GM12878 (cell line): ENCODE measurements around the gene SPAAR. TPM values are rescaled to one million over a fixed set of nuclear protein-coding genes. Genes with fewer than 3 reads are reported as not detected.

Experiments
- ATAC-seq: fragments of 200-7000 bp; cut with Tn5 transposase; 3 replicates; pipeline ENCODE4 v1.9.1; 2020; ENCODE audit warnings: mild to moderate bottlenecking, moderate library complexity
- BruUV-seq: library from RNA; stranded (reverse); fragments of 400-500 nt; replicated peaks from 2 replicates; lab custom pipeline; 2021; lab: Mats Ljungman, UMichigan
- CTCF ChIA-PET: fragments of 300-600 bp; sonication (Branson Sonifier 250); formaldehyde crosslinking; extraction: SDS; loops from one replicate; lab custom pipeline; 2021; ENCODE audit warnings: inconsistent platforms; lab: Yijun Ruan, JAX
- POLR2A ChIA-PET: fragments of 350-600 bp; formaldehyde crosslinking; extraction: SDS; loops from one replicate; lab custom pipeline; 2021; ENCODE audit warnings: inconsistent platforms; lab: Charles Lee
- RAD21 ChIA-PET: fragments of 300-600 bp; sonication (Branson Sonifier 250); formaldehyde crosslinking; loops from one replicate; lab custom pipeline; 2023; ENCODE audit warnings: antibody characterized with exemption; ENCODE audit not compliant: unreplicated experiment; lab: Charles Lee
- SMC1A ChIA-PET: fragments of 300-600 bp; sonication (Branson Sonifier 250); formaldehyde crosslinking; loops from one replicate; lab custom pipeline; 2023; ENCODE audit not compliant: unreplicated experiment, uncharacterized antibody; lab: Charles Lee
- DNase-seq: peaks from one replicate; pipeline ENCODE4 v3.0.0-alpha.2; 2011; ENCODE audit warnings: low read depth, low spot score
- FAIRE-seq: peaks from 3 replicates; lab custom pipeline; 2011; peaks lifted over from hg19 to GRCh38; lab: Jason Lieb, UNC
- H2AFZ ChIP-seq: 2 replicates; pipeline ENCODE4 v1.6.0; 2011; ENCODE audit warnings: low read depth, low read length, control low read depth; ENCODE audit not compliant: control insufficient read depth
- H3K27ac ChIP-seq: 2 replicates; pipeline ENCODE4 v1.5.1; 2011; ENCODE audit warnings: control low read depth; ENCODE audit not compliant: control insufficient read depth, insufficient read depth
- H3K27me3 ChIP-seq, 2 experiments: replicated peaks in 1 of 2; 2 replicates each; pipeline versions ENCODE4 v1.6.0 to v1.6.1; 2011; ENCODE audit warnings: low read length in 1 of 2; ENCODE audit not compliant: control insufficient read depth in 2 of 2, insufficient read depth in 2 of 2
- H3K36me3 ChIP-seq, 2 experiments: 2 replicates each; pipeline ENCODE4 v1.5.1; 2011; ENCODE audit warnings: low read length in 1 of 2; ENCODE audit not compliant: control insufficient read depth in 2 of 2, insufficient read depth in 2 of 2
- H3K4me1 ChIP-seq: 2 replicates; pipeline ENCODE4 v1.6.1; 2011; ENCODE audit warnings: mild to moderate bottlenecking, low read length, moderate library complexity, mixed read lengths; ENCODE audit not compliant: control insufficient read depth, insufficient read depth
- H3K4me2 ChIP-seq: 2 replicates; pipeline ENCODE4 v1.6.0; 2011; ENCODE audit warnings: control low read depth; ENCODE audit not compliant: control insufficient read depth, insufficient read depth
- H3K4me3 ChIP-seq: fragments of 200-600 bp; sonication (generic); 2 replicates; pipeline ENCODE4 v1.5.1; 2016
- H3K79me2 ChIP-seq: 2 replicates; pipeline ENCODE4 v1.6.0; 2011; ENCODE audit warnings: low read length; ENCODE audit not compliant: control insufficient read depth, insufficient read depth
- H3K9ac ChIP-seq: 2 replicates; pipeline ENCODE4 v1.8.0; 2011; ENCODE audit warnings: low read length, control low read depth, mixed read lengths; ENCODE audit not compliant: control insufficient read depth, insufficient read depth
- H3K9me3 ChIP-seq: replicated peaks from 3 replicates; pipeline ENCODE4 v1.5.1; 2011; ENCODE audit warnings: mild to moderate bottlenecking, low read length; ENCODE audit not compliant: control insufficient read depth, insufficient read depth
- H4K20me1 ChIP-seq: 2 replicates; pipeline ENCODE4 v1.6.0; 2011; ENCODE audit not compliant: control insufficient read depth, insufficient read depth
- CHD4 ChIP-seq: fragments of 200-600 bp; sonication (generic); IDR thresholded peaks from 2 replicates; pipeline ENCODE4 v1.6.1; 2016; ENCODE audit warnings: mild to moderate bottlenecking
- CREM ChIP-seq: IDR thresholded peaks from 2 replicates; pipeline ENCODE4 v1.6.1; 2014; ENCODE audit warnings: antibody characterized with exemption, low read depth
- EZH2 ChIP-seq: IDR thresholded peaks from 2 replicates; pipeline ENCODE4 v1.6.1; 2012; ENCODE audit warnings: low read depth, mild to moderate bottlenecking, control low read depth, inconsistent platforms, low read length, borderline replicate concordance; ENCODE audit not compliant: control insufficient read depth
- GATAD2B ChIP-seq: fragments of 450-650 bp; conservative IDR thresholded peaks from 2 replicates; pipeline ENCODE4 v1.6.1; 2017; ENCODE audit warnings: low read depth, mild to moderate bottlenecking, moderate library complexity
- HDAC6 ChIP-seq: fragments of 200-600 bp; sonication (generic); IDR thresholded peaks from one replicate; pipeline ENCODE4 v1.8.0; 2017; ENCODE audit warnings: antibody characterized with exemption; ENCODE audit not compliant: unreplicated experiment
- NR2C1 ChIP-seq: fragments of 450-650 bp; IDR thresholded peaks from 2 replicates; pipeline ENCODE4 v1.6.1; 2017; ENCODE audit warnings: antibody characterized with exemption, mild to moderate bottlenecking, moderate library complexity
- POLR2AphosphoS5 ChIP-seq: IDR thresholded peaks from 2 replicates; pipeline ENCODE4 v1.6.1; 2011; ENCODE audit warnings: mild to moderate bottlenecking, low read length, inconsistent platforms
- RAD51 ChIP-seq: fragments of 450-650 bp; IDR thresholded peaks from 2 replicates; pipeline ENCODE4 v1.6.1; 2016; ENCODE audit warnings: moderate library complexity, mild to moderate bottlenecking, inconsistent platforms
- RCOR1 ChIP-seq: conservative IDR thresholded peaks from 2 replicates; pipeline ENCODE4 v1.6.1; 2012; ENCODE audit warnings: low read depth, low read length, improper control_type of control experiment
- RELA ChIP-seq: fragments of 450-650 bp; IDR thresholded peaks from 2 replicates; pipeline ENCODE4 v1.8.0; 2014; ENCODE audit warnings: borderline replicate concordance; ENCODE audit not compliant: partially characterized antibody
- WRNIP1 ChIP-seq: IDR thresholded peaks from 2 replicates; pipeline ENCODE4 v1.6.1; 2011; ENCODE audit warnings: low read depth, low read length, improper control_type of control experiment, borderline replicate concordance
- ZNF207 ChIP-seq: fragments of 450-650 bp; IDR thresholded peaks from 2 replicates; pipeline ENCODE4 v1.6.1; 2014; ENCODE audit warnings: antibody characterized with exemption, mild to moderate bottlenecking, borderline replicate concordance
- WGBS: methylation state at CpG from one replicate; pipeline ENCODE4 v1.1.6; 2016; ENCODE audit warnings: low lambda C conversion rate; ENCODE audit not compliant: insufficient replicate concordance, insufficient coverage; ENCODE audit errors: missing lambda C conversion rate; 5-methylcytosine and 5-hydroxymethylcytosine counted together
- in situ Hi-C: fragments of 300-500 bp; cut with MboI; formaldehyde crosslinking; loops from 9 replicates; pipeline ENCODE4 v1.14.3; 2018; ENCODE audit warnings: mixed read lengths
- intact Hi-C: fragments of 100-400 bp; cut with micrococcal nuclease; formaldehyde crosslinking; loops from one replicate; pipeline ENCODE4 v1.14.2; 2022; ENCODE audit not compliant: unreplicated experiment
- polyA plus RNA-seq, 11 experiments: library from polyadenylated mRNA; depleted of rRNA in 4 of 11; unstranded in 6 of 11; stranded (reverse) in 5 of 11; fragments of >200 nt; fragmentation: Nextera tagmentation in 4 of 11; fragmentation: Illumina TruSeq in 1 of 11; extraction: Ambion mirVana in 4 of 11; extraction: Trizol in 1 of 11; gene quantifications; 1 replicate in 1 of 11; 2 replicates in 10 of 11; pipeline versions ENCODE4 v1.2.1 to v1.2.3, GENCODE V29; 2011 to 2016; ENCODE audit warnings: inconsistent platforms in 2 of 11, missing spikeins in 2 of 11, low read depth in 1 of 11
- total RNA-seq, 4 experiments: library from RNA; depleted of rRNA in 3 of 4; stranded (reverse); fragments of >200 nt in 3 of 4; fragmentation: Illumina TruSeq in 1 of 4; extraction: Trizol in 1 of 4; gene quantifications; 2 replicates each; pipeline versions ENCODE4 v1.2.1 to v1.2.3, GENCODE V29; 2013 to 2021
- TF ChIP-seq, protein P1 (sequence below): IDR thresholded peaks from 2 replicates; pipeline ENCODE4 v1.6.1; 2012; ENCODE audit warnings: low read depth, low read length, improper control_type of control experiment
- TF ChIP-seq, protein P2 (sequence below): IDR thresholded peaks from 2 replicates; pipeline ENCODE4 v1.6.1; 2011; ENCODE audit warnings: low read depth, low read length, improper control_type of control experiment, borderline replicate concordance
- TF ChIP-seq, protein P3 (sequence below): fragments of 450-650 bp; IDR thresholded peaks from 2 replicates; pipeline ENCODE4 v1.6.1; 2017; ENCODE audit warnings: mild to moderate bottlenecking, low read depth, inconsistent platforms; ENCODE audit not compliant: poor library complexity, severe bottlenecking

SPAAR gene
- total and polyA plus RNA-seq, 10 of the 15 experiments (the other 5 are each of a cell fraction or from before 2014, with no cell fraction given), result not detected

DNA sequence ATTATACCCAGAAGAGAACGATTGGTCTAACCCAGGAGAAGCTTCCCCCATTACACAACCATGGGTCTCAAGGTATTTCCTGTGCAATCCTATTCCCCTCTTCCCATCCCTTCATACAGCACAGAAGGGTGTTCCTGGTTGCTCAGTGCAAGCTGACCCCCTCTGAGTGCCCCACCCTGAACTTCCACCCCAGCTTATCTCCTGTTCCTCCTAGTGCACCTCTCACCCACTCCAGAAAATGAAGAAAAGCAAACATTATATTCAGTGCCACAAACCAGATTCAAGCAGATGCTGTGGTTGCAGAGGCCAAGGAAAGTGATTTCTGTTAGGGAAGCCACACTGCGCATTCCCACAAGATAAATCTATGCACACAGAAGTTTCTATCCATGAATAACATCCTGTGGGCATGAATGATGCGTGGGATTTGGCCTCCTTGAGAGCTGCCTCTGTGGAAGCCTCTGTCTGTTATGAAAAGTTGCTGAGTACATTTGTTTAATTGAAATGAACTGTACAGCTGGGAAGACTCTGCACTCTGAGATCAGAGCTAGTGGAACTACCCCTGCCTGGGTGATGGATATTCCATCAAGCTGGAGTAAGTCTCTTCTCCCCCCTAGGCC, 50.9 kb downstream of the SPAAR start:
- in situ Hi-C loops, result no loop called here

More for the DNA sequence above, 50.9 kb downstream of the SPAAR start:
- no peak overlapping the region for H3K4me2 ChIP-seq
- CTCF ChIA-PET, result interaction anchor here (2.1 to 7.7 kb wide), 2 partner anchors 17 to 64 kb away, joined by 8 to 100 read pairs; no protein-coding TSS in a partner anchor
- H4K20me1 ChIP-seq, result no peaks in the 10 kb centered on the region
- SMC1A ChIA-PET, result interaction anchor here (0.7 to 0.9 kb wide), 2 partner anchors 9 to 35 kb away, joined by 3 read pairs; no protein-coding TSS in a partner anchor
- H3K27ac ChIP-seq, result no peak overlapping the region
- H3K9ac ChIP-seq, result no peak overlapping the region
- no peaks in the 10 kb centered on the region for H3K36me3 ChIP-seq
- no peak for FAIRE-seq
- no peaks in the 10 kb centered on the region for H3K79me2 ChIP-seq
- no peaks in the 10 kb centered on the region for H3K4me1 ChIP-seq
- ATAC-seq, result no peak
- H3K4me3 ChIP-seq, result no peak overlapping the region
- H2AFZ ChIP-seq, result no peak overlapping the region
- no TSS peak for BruUV-seq
- H3K9me3 ChIP-seq, result no peaks in the 10 kb centered on the region
- H3K27me3 ChIP-seq, result no peaks in the 10 kb centered on the region; a peak in 2 of 4 replicates
- RAD21 ChIA-PET, result interaction anchor here (1.5 kb wide), 1 partner anchor 63 kb away, joined by 8 read pairs; no protein-coding TSS in a partner anchor
- 17% methylated on average over 3 of the region's 3 CpGs for WGBS
- no peak for DNase-seq
- POLR2A ChIA-PET, result no interaction called here
- intact Hi-C loops, result no loop called here
- TF ChIP-seq NR2C1 (no peak), WRNIP1 (no peak), CREM (no peak), GATAD2B (no peak), RELA (no peak), POLR2AphosphoS5 (no peak), RCOR1 (no peak), RAD51 (no peak), EZH2 (no peak), ZNF207 (no peak), CHD4 (no peak), HDAC6 (no peak)
- TF ChIP-seq, protein P1, sequence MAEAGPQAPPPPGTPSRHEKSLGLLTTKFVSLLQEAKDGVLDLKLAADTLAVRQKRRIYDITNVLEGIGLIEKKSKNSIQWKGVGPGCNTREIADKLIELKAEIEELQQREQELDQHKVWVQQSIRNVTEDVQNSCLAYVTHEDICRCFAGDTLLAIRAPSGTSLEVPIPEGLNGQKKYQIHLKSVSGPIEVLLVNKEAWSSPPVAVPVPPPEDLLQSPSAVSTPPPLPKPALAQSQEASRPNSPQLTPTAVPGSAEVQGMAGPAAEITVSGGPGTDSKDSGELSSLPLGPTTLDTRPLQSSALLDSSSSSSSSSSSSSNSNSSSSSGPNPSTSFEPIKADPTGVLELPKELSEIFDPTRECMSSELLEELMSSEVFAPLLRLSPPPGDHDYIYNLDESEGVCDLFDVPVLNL, result no peak
- TF ChIP-seq, protein P2, sequence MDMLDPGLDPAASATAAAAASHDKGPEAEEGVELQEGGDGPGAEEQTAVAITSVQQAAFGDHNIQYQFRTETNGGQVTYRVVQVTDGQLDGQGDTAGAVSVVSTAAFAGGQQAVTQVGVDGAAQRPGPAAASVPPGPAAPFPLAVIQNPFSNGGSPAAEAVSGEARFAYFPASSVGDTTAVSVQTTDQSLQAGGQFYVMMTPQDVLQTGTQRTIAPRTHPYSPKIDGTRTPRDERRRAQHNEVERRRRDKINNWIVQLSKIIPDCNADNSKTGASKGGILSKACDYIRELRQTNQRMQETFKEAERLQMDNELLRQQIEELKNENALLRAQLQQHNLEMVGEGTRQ, result no peak
- TF ChIP-seq, protein P3, sequence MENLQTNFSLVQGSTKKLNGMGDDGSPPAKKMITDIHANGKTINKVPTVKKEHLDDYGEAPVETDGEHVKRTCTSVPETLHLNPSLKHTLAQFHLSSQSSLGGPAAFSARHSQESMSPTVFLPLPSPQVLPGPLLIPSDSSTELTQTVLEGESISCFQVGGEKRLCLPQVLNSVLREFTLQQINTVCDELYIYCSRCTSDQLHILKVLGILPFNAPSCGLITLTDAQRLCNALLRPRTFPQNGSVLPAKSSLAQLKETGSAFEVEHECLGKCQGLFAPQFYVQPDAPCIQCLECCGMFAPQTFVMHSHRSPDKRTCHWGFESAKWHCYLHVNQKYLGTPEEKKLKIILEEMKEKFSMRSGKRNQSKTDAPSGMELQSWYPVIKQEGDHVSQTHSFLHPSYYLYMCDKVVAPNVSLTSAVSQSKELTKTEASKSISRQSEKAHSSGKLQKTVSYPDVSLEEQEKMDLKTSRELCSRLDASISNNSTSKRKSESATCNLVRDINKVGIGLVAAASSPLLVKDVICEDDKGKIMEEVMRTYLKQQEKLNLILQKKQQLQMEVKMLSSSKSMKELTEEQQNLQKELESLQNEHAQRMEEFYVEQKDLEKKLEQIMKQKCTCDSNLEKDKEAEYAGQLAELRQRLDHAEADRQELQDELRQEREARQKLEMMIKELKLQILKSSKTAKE, result no peak
